ENCODE results near the gene MRPL45.

Gene MRPL45

DNA sequence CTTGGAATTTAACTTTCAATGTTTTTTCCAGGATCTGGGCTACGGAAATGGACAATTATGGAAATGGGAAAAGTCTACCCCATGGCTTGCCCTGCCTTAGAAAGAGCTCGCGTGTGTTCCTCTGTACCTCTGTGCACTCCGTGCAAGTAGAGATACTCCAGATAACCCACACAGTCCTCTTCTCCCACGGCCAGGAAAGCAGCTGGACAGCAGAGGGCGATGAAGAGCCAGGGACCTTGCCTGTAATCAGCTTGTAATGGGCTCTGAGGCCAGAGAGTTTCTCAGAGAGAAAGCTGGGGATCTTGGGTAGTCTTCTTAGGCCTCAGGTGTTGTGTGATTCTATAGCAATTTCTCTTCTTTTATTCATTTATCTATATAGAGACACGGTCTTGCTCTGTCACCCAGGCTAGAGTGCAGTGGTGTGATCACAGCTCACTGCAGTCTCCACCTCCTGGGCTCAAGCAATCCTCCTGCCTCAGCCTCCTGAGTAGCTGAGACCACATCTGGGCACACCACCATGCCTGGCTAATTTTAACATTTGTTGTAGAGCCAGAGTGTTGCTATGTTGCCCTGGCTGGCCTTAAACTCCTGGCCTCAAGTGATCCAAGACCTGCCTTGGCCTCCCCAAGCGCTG lies 52.2 kb downstream of the MRPL45 start:
- peak; percentile 72 for DNase-seq

DNA sequence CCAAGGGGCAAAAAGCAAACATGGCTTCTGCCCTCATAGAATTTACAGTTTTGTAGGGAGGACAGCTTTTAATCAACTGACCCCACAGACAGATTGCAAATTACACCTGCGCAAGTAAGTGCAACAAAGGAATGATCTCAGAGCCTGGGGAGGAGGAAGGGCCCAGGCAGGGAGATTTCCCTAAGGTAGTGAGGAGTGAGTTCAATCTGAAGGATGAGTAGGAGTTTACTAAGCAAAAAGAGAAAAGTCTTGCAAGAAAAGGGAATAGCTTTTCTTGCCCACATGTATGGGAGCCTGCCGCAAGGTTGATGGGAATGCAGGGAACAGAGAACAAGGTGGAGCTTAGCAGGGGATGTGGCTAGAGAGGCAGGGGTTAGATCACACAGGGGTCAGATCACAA lies 53.1 kb downstream of the MRPL45 start:
- DNase-seq = no peak

DNA sequence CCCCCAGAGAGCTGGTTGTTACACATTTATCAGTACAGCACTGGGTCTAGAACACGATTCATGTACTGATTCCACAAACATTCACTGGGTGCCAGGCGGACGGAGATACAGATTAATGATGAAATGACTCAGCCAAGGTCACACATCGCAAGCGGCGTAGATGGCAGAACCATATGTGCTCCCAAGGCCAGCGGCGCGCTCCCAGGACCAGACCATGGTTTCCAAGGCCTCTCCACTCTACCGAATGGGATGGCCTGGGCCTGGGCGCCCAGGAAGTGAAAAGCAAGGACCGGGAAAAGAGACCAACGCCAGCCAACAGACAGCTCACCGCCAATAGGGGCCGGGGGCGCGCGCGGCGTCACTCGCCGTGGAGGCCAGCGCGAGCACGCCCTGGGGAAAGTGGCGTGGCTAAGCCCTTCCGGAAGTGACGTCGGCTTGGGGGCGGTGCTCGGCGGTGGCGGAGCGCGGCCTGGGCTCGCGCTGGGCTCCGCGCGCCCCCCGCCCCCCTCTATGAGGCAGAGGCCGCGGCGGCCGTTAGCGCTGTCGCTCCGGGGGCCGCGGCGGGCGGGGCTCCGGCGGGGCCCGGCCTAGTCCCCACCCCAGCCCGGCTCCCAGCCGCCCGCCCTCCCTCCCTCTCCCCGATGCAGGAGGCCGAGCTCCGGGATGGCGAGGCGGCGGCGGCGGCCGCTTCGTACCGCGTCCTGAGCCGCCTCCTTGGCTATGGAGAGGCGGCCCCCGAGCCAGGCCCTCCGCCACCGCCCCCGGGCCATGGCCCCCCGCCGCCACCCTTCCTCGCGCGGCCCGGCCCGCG lies 54.6 kb downstream of the MRPL45 start, which contains the start of gene SOCS7:
Gene SOCS7, plus strand, starts transcription at position 433 of the 811 bp plus-strand sequence. Its CDS starts 209 bp downstream, at position 642.
- peak; percentile 87 for DNase-seq

DNA sequence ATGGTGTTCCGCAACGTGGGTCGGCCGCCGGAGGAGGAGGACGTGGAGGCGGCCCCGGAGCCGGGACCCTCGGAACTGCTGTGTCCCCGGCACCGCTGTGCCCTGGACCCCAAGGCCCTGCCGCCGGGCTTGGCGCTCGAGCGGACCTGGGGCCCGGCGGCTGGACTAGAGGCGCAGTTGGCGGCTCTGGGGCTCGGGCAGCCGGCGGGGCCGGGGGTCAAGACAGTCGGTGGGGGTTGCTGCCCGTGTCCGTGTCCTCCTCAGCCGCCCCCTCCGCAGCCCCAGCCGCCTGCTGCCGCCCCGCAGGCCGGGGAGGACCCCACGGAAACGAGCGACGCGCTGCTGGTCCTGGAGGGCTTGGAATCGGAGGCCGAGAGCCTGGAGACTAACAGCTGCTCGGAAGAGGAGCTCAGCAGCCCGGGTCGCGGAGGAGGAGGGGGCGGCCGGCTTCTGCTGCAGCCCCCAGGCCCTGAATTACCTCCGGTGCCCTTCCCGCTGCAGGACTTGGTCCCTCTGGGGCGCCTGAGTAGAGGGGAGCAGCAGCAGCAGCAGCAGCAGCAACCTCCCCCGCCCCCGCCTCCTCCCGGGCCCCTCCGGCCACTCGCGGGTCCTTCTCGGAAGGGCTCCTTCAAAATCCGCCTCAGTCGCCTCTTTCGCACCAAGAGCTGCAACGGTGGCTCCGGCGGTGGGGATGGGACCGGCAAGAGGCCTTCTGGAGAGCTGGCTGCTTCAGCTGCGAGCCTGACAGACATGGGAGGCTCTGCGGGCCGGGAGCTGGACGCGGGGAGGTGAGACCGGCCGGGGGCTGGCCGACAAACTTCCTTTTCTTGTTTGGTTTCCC lies 55.5 kb downstream of the MRPL45 start:
- no peak for DNase-seq

DNA sequence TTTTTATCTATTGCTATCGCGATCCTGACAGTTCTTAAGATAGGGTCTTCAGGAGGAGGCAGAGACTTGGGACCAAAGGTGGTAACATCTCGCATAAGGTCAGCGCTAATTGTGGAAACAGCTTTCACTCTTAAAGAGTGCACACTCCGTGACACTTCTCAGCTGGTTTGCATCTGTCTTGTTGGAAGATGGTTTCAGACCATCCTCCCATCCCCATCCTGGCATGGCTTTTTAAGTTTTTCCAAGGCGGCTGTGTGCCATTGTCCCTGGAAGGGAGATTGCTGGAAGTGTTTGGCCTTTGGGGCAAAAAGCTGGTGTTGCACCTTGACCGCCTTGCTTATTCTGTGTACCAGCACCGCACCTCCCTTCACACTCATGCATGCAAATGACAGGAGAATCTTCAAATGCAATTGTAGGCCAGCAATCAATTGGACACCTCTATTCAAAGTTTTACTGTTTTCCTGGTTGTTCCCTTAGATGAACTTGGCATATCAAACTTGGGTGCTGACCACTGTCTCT lies 56.2 kb downstream of the MRPL45 start:
- no peak for DNase-seq

DNA sequence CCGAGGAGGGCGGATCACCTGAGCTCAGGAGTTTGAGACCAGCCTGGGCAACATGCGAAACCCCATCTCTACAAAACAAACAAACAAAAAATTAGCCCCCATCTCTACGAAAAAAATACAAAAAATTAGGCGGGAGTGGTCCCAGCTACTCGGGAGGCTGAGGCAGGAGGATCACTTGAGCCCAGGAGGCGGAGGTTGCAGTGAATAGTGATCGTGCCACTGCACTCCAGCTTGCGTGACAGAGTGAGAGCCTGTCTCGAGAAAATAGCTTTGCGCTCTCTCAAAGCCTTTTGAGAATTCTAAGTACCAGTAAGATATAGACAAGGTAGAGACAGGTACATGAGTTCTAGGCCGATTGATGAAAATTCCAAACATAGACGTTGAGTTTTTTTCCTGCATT lies 56.7 kb downstream of the MRPL45 start:
- no peak for DNase-seq

DNA sequence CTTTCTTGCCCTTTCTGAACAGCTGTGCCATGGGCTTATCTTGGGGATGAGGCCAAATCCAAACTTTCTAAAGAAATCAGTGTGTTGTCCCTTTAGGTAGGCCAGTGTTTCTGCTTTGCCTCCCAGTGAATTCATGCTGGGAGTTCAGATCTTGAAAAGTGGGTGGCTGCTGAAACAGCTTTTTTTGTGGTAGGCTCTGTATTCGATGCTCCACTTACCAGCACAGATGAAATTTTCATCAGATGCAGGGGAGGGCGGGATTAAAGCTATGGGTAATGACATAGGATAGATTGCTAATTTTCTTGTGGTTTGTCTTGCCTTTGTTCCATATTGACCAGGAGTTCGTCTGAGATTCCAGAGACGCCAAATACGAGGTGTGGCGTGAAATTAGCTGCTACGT lies 57.5 kb downstream of the MRPL45 start:
- no peak for DNase-seq

DNA sequence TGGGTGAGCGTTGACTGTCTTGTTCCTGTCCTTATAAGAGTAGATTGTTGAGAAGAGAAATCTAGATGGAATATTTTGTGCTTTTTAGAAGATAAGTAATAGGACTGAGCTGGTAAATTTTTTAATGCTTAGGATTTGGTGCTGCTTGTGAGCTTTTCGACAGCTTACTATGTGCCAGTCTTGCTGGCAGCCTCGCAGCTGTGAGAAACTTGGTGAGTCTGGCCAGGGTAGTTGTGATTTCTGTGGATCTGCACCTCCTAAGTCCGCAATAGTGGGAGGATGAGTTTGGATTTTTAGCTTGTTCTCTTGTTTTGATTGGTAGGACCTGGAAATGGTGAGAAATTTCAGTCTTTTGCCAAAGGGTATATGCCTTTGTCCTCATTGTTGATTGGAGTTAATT lies 58.3 kb downstream of the MRPL45 start:
- DNase-seq = no peak

DNA sequence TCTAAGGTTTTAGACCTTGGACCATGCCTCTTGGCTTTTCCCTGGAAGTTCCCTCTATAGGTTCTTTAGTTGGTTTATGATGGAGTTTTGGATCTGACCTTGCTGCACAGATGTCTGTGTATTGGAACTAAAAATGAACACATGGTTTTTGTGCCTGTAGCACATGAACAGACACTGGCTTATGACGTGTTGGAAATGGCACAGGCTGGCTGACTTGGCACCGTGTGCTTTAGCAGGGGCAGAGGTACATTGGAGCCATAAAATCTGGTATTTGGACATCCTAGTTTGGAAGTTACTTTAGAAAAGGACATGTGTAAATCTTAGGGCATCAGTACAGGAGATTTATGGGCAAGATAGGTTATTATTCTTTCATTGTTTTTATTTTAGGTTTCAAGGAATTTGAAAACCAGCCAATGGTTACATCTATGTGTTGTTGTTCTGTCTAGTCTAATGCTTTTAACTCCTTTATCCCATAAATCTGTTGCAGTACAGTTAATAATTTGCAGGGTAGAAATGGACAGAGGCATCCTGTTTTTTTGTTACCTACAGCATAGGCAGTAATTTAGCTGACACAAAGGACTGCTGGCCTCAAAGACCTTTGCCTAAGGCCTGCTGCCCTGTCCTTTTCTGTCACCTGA lies 60.6 kb downstream of the MRPL45 start:
- no peak for DNase-seq

DNA sequence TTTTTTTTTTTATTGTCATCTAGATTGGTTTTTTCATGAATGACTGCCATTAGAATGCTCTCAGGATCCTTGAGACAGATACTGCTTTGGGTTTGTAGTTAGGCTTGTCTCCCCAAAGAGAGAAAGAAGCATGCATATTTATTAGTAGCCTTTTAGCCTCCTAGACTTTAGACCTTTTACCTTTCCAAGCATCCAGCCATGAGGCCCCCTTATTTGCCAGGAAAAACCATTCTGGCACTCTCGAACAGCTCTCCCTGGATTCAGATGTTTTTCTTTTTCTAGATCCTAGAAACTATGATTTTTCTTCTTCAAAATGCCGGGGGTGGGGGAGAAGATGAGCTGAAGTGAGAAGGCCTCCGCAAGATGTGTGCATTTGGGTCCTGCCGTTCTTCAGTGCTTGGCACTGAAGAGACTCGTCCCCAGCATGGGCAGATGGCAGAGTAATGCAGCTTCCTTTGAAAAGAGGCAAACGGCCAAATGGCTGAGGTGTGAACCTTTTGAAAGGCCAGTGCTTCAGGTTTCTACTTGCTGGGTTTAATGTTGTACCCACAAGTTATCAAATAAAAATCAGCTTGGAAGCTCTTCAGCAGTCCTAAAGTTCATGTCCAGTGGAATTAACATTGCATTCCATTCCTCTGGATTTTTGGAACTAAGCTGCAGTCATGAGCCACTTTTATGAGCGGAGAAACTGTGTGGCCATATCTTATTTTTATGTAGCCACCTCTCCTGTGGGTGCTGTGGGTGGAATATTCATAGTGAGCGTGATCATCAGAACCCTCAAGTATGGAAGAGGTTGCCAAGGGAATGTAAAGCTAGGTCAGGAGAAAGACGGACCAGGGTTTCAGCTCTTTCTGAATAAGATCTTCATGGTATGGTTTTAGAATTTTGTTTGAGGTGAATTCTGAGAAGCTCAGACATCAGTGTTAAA lies 61.9 kb downstream of the MRPL45 start:
- DNase-seq = no peak

DNA sequence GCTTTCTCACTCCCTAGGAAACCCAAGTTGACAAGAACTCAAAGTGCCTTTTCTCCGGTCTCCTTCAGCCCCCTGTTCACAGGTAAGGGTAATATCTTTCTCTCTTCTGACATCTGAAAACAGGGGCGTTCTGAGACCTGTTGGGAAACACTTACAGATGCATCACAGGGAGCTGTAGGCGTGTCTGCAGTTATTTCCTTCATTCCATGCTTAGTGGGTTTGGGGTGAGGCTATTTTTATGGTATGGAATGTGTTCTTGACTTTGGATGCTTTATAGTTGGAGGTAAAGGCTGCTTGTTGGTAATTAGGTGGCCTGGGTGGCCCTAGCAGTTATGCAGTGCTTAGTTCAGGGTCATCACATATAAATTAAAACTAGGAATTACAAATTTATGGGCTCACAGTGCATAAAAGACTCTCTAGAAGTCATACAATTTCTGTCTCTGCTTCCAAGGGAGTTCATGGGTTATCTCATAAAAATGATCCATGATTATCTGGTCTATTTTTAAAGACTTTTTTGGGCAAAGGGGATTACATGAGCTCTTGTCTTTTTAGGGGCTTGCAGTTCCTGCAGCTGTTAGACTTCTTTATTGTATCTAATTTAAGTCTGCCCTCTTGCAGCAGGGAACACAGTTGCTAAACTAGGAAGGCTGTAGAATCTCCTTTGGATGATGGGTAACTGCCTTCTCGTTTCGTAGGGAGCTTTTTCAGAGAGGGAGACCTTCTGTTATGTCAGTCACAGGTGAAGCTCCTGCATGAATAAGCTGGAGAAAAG lies 64.9 kb downstream of the MRPL45 start:
- no peak for DNase-seq

DNA sequence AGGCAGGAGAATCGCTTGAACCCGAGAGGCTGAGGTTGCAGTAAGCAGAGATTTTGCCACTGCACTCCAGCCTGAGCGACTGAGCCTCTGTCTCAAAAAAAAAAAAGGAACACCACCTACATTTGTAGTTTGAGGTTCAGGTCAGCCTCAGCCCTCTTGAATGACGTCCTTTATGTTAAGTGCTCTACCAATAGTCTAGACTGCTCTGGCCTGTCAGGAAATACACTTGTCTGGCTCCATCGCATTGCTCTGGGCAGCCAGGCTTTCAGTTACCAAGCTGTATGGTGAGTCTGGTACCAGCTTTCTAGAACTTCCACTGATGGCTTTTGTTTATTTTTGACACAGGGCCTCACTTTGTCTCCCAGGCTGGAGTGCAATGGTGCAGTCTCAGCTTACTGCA lies 66.0 kb downstream of the MRPL45 start:
- DNase-seq = no peak

DNA sequence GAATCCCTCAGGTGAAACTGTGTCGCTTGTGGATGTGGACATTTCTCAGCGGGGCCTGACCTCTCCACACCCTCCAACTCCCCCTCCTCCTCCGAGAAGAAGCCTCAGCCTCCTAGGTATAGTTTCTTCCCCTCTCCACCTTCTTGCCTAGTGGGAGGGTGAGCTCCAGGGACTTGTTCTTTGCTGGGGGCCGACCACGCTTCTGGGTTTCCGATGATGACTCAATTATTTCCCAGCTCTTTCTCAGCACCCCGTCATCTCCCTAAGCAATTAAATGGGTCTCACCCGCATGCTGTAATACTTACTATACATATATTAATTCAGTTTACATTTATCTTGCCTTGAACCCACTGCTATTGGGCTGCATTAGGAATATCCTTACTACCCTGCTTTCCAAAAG lies 67.8 kb downstream of the MRPL45 start:
- no peak for DNase-seq

DNA sequence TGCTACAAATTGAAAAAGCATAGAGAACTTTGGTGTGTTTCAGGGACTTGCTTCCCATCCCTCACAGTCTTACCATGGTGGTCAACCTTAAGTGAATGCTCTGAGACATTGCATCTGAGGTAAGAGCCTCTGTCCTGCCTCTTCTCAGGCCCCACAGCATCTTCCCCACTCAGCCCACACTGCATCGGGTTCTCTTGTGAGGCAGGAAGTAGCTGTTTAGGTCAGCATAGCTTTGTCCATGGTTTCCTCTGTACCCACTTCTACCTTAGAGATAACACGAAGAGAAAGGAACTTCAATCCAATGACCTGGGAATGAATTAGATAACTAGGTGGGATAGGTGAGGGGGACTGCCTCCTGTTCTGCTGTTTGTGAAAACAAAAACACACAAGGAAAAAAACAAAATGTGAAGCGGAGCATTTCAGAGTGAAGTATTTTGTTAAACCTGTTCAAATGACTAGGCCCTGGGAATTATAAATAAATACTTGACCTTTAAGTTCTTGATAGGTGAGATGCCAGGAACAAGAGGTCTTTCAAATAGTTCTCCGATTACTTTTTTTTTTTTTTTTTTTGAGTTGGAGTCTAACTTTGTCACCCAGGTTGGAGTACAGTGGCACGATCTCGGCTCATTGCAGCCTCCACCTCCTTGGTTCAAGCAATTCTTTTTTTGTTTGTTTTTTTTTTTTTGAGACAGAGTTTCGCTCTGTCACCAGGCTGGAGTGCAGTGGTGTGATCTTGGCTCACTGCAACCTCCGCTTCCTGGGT lies 72.3 kb downstream of the MRPL45 start:
- DNase-seq = no peak

Measured in T1000 (cell line).